NT2/D1 (cell line): ENCODE results near the gene MAP3K9.

Experiments used
- DNase-seq: peaks from one replicate; pipeline ENCODE4 v3.0.0-alpha.2; 2011; ENCODE audit warnings: low read depth, low spot score
- H3K27me3 ChIP-seq: 2 replicates; pipeline ENCODE4 v1.6.0; 2011; ENCODE audit warnings: mild to moderate bottlenecking; ENCODE audit not compliant: insufficient read length, insufficient read depth
- H3K36me3 ChIP-seq: 2 replicates; pipeline ENCODE4 v1.6.1; 2011; ENCODE audit warnings: mild to moderate bottlenecking, low read length, mixed read lengths; ENCODE audit not compliant: insufficient read depth, insufficient read length
- H3K4me1 ChIP-seq: 2 replicates; pipeline ENCODE4 v1.5.1; 2011; ENCODE audit not compliant: insufficient read depth, insufficient read length
- H3K4me3 ChIP-seq: 2 replicates; pipeline ENCODE4 v1.5.1; 2011; ENCODE audit warnings: low read depth; ENCODE audit not compliant: insufficient read length
- H3K9ac ChIP-seq: 2 replicates; pipeline ENCODE4 v1.6.0; 2011; ENCODE audit warnings: low read depth; ENCODE audit not compliant: insufficient read length
- H3K9me3 ChIP-seq: 2 replicates; pipeline ENCODE4 v1.5.1; 2011; ENCODE audit warnings: mild to moderate bottlenecking, low read length; ENCODE audit not compliant: insufficient read depth
- SUZ12 ChIP-seq: IDR thresholded peaks from 2 replicates; pipeline ENCODE4 v1.6.1; 2011; ENCODE audit not compliant: insufficient read length, insufficient read depth; ENCODE audit errors: extremely low read depth
- YY1 ChIP-seq: IDR thresholded peaks from 2 replicates; pipeline ENCODE4 v1.6.1; 2011; ENCODE audit not compliant: insufficient read length, insufficient read depth
- ZNF274 ChIP-seq: IDR thresholded peaks from 2 replicates; pipeline ENCODE4 v1.6.1; 2011; ENCODE audit warnings: mild to moderate bottlenecking, low read depth, low read length

MAP3K9 gene

GRCh38 chr14:70804556-70805162 lies 4.7 kb downstream of the MAP3K9 start:
- no peak for DNase-seq
- Histone ChIP-seq H3K9ac (no peak overlapping the region), H3K9me3 (no peaks in the 10 kb centered on the region), H3K4me1 (no peaks in the 10 kb centered on the region), H3K4me3 (no peak overlapping the region), H3K27me3 (no peaks in the 10 kb centered on the region), H3K36me3 (peaks cover 20% of the 10 kb centered on the region)
- no peak for TF ChIP-seq YY1
- no peak for TF ChIP-seq ZNF274
- no peak for TF ChIP-seq SUZ12

GRCh38 chr14:70803321-70804310 lies 5.7 kb downstream of the MAP3K9 start:
- Histone ChIP-seq H3K4me1 (no peaks in the 10 kb centered on the region), H3K4me3 (no peak overlapping the region), H3K9me3 (no peaks in the 10 kb centered on the region), H3K9ac (no peak overlapping the region), H3K36me3 (peaks cover 22% of the 10 kb centered on the region), H3K27me3 (no peaks in the 10 kb centered on the region)
- no peak for TF ChIP-seq YY1
- TF ChIP-seq SUZ12 = no peak
- DNase-seq = no peak

GRCh38 chr14:70802379-70802778 lies 6.9 kb downstream of the MAP3K9 start:
- Histone ChIP-seq H3K27me3 (no peaks in the 10 kb centered on the region), H3K36me3 (peaks cover 25% of the 10 kb centered on the region), H3K4me1 (no peaks in the 10 kb centered on the region), H3K4me3 (no peak overlapping the region), H3K9me3 (no peaks in the 10 kb centered on the region), H3K9ac (no peak overlapping the region)
- DNase-seq = no peak
- TF ChIP-seq SUZ12 = no peak
- no peak for TF ChIP-seq YY1
- TF ChIP-seq ZNF274 = no peak

- DNase-seq = no peak
- Histone ChIP-seq H3K9ac (no peak overlapping the region), H3K4me3 (no peak overlapping the region), H3K9me3 (no peaks in the 10 kb centered on the region), H3K4me1 (no peaks in the 10 kb centered on the region), H3K36me3 (peaks cover 25% of the 10 kb centered on the region), H3K27me3 (no peaks in the 10 kb centered on the region)
- TF ChIP-seq ZNF274 (no peak), SUZ12 (no peak), YY1 (no peak)
Observed at GRCh38 chr14:70801836-70802235, 7.5 kb downstream of the MAP3K9 start.

- peaks cover 54% of the 10 kb centered on the region for H3K36me3 ChIP-seq
- H3K4me3 ChIP-seq = no peak overlapping the region
- TF ChIP-seq YY1 = no peak
- no peak for TF ChIP-seq ZNF274
- no peak for TF ChIP-seq SUZ12
- H3K4me1 ChIP-seq = no peaks in the 10 kb centered on the region
- no peak overlapping the region for H3K9ac ChIP-seq
- DNase-seq = no peak
- no peaks in the 10 kb centered on the region for H3K9me3 ChIP-seq
- no peaks in the 10 kb centered on the region for H3K27me3 ChIP-seq
Observed at GRCh38 chr14:70796551-70796950, 12.8 kb downstream of the MAP3K9 start.

GRCh38 chr14:70794294-70794693 lies 15.0 kb downstream of the MAP3K9 start:
- no peak overlapping the region for H3K9ac ChIP-seq
- H3K36me3 ChIP-seq = peaks cover 44% of the 10 kb centered on the region
- no peak overlapping the region for H3K4me3 ChIP-seq
- no peak for TF ChIP-seq SUZ12
- TF ChIP-seq ZNF274 = no peak
- no peak for TF ChIP-seq YY1
- no peak for DNase-seq
- no peaks in the 10 kb centered on the region for H3K4me1 ChIP-seq
- no peaks in the 10 kb centered on the region for H3K9me3 ChIP-seq
- H3K27me3 ChIP-seq = no peaks in the 10 kb centered on the region

- no peaks in the 10 kb centered on the region for H3K9me3 ChIP-seq
- H3K36me3 ChIP-seq = peaks cover 44% of the 10 kb centered on the region
- no peak for DNase-seq
- no peak overlapping the region for H3K4me3 ChIP-seq
- no peaks in the 10 kb centered on the region for H3K4me1 ChIP-seq
- TF ChIP-seq SUZ12 (no peak), ZNF274 (no peak), YY1 (no peak)
- H3K9ac ChIP-seq = no peak overlapping the region
- H3K27me3 ChIP-seq = no peaks in the 10 kb centered on the region
Observed at GRCh38 chr14:70793637-70794036, 15.7 kb downstream of the MAP3K9 start.

GRCh38 chr14:70792939-70793338 lies 16.4 kb downstream of the MAP3K9 start:
- no peaks in the 10 kb centered on the region for H3K4me1 ChIP-seq
- no peak for DNase-seq
- no peak for TF ChIP-seq SUZ12
- TF ChIP-seq ZNF274 = no peak
- TF ChIP-seq YY1 = no peak
- no peak overlapping the region for H3K4me3 ChIP-seq
- H3K9me3 ChIP-seq = no peaks in the 10 kb centered on the region
- no peaks in the 10 kb centered on the region for H3K27me3 ChIP-seq
- peaks cover 44% of the 10 kb centered on the region for H3K36me3 ChIP-seq
- no peak overlapping the region for H3K9ac ChIP-seq
